HG02852 (cell line): Measurements from ENCODE around the gene MRPS2.

Experiments used
- ATAC-seq: cut with Tn5 transposase; IDR thresholded peaks from one replicate; pipeline ENCODE4 v1.9.1; 2021; ENCODE audit warnings: mild to moderate bottlenecking, moderate library complexity; ENCODE audit not compliant: unreplicated experiment

MRPS2 gene

DNA sequence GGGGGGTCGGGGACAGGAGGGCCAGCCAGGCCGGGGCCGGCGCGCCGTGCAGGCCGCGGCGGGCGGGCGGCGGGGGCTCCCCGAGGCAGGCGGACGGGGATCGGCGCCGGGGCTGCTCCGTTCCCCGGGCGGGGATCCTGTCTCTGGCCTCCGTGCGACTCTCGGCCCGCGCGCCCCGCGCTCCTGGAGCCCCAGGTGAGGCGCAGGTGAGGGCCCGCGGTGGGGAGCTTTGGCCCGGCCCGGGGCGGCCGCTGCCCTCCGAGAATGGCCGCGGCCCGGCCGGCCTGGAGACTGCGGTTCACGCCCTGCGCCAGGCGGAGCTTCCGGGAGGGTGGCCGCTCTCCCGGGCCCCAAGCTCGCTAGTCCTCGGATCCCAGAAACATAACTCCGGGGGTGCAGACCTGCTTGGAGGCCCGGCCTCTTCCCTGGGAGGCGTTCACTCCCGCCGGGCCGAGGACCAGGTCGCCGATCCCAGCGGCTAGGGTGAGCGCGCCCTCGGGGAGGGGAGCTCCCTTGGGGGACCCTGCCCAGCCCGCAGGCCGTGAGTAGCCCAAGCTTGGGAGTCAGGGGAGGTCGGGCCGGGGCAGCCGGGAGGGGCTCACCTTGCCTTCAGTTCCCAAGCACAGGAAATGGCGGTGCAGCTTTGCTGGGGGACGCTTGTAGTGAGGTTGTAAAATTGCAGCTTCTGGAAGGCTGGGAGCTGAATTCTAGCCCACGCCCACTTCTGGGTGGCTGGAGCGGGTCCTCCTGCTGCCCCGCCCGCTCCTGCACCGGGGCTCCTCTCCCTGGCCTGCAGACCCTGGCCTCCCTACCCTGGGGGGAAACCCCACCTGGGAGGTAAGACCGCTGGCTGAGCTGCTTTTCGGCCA is 20.2 kb upstream of the MRPS2 start:
- ATAC-seq = no peak

DNA sequence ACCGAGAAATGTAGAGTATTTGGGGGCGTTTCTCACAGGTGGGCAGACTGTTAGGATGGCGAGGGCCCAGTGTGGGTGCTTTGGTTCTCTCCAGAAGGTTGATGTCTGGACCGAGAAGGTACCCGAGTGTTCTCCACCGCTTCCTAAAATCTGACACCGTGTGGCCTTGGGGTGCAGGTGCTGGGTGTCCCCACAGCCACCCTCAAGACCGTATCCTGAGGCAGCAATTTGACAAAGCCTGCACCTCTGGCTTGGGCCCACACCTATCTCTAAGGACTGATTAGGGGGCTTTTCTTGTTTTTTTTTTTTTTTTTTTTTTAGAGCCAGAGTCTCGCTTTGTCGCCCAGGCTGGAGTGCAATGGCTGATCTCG is 19.6 kb upstream of the MRPS2 start:
- ATAC-seq = no peak

DNA sequence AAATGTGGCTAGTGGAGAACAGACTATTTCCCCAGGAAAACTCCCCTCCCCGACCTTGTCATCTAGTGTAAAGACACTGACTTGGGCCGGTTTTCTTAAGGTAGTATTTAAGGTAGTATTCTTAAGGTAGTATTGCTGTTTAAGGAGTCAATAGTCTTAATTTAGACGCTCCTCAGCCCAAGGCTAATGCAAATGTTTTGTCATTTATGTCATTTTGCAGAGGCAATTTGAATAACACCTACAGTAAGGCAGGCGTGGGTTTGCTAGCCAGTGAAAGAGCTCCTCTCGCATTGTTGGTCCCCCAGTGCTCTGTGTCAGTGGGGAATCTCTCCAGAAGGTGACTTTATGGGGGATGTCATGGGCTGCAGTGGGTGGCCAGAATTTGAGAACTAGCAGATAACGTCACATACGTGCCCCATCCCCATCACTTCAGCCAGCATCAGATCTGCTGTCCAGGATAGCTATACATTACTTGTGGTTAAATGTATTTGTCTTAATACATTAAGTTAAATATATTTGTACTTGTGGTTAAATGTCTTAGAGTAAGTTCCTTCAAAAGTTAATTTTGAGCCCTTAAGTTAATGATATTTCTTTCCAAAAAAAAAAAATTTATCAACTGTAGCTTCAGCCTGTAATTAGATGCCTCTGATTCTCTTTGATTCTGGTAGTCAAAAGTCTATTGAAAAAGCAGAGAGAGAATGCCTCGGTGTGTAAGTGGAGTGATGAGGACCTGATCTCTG is 18.3 kb upstream of the MRPS2 start:
- ATAC-seq = no peak

DNA sequence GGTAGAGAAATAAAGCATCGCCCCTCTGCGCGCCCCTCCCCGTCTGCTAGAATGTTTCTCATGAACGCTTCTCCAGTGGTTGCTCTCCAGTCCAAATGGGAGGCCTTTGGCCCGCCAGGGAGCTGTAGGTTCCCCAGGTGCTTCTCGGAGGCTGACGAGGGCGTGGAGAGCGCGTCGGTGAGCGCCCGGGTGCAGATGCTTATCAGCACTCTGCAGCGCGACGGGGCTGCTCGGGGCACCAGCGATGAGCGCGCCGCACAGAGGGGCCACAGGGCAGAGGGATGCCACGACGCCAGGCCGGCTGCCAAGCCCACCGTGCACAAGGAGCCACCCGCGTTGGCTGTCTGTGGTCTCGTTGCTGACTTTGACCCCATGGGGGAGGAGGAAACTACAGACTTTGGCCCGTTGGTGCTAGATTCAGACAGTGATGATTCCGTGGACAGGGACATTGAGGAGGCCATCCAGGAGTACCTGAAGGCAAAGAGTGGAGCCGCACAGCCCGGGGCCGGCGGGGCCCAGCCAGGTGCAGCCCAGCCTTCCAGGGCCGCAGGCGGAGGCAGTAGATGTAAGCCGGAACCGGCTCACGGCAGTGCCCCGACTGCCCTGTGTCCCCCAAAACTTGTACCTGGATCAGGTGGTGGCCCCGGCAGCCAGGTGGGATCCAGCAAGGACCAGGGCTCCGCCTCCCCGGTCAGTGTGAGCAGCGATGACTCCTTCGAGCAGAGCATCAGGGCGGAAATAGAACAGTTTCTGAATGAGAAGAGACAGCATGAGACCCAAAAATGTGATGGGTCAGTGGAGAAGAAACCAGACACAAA is 15.8 kb upstream of the MRPS2 start:
- no peak for ATAC-seq

DNA sequence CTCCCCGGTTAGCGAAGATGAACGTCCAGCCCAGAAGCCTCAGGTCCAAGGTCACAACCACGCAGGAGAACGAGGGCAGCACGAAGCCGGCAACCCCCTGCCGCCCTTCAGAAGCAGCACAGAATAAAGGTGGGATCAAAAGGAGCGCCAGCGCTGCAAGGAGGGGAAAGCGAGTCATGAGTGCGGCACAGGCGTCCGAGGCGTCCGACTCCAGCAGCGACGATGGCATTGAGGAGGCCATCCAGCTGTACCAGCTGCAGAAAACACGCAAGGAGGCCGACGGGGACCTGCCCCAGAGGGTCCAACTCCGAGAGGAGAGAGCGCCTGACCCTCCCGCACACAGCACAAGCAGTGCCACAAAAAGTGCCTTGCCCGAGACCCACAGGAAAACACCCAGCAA is 15.1 kb upstream of the MRPS2 start:
- no peak for ATAC-seq

DNA sequence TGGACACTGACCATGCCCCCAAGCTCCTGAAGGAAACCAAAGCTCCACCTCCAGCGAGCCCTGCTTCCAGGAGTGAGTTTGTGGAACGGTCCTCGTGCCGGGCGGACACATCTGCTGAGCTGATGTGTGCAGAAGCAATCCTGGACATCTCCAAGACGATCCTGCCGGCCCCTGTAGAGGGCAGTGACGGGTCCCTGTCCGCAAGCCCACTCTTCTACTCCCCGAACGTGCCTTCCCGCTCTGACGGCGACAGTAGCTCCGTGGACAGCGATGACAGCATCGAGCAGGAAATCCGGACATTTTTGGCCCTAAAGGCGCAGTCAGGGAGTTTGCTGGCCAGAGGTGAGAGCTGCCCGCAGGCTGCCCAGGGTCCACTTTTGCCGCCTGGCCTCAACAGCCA is 14.7 kb upstream of the MRPS2 start:
- no peak for ATAC-seq

DNA sequence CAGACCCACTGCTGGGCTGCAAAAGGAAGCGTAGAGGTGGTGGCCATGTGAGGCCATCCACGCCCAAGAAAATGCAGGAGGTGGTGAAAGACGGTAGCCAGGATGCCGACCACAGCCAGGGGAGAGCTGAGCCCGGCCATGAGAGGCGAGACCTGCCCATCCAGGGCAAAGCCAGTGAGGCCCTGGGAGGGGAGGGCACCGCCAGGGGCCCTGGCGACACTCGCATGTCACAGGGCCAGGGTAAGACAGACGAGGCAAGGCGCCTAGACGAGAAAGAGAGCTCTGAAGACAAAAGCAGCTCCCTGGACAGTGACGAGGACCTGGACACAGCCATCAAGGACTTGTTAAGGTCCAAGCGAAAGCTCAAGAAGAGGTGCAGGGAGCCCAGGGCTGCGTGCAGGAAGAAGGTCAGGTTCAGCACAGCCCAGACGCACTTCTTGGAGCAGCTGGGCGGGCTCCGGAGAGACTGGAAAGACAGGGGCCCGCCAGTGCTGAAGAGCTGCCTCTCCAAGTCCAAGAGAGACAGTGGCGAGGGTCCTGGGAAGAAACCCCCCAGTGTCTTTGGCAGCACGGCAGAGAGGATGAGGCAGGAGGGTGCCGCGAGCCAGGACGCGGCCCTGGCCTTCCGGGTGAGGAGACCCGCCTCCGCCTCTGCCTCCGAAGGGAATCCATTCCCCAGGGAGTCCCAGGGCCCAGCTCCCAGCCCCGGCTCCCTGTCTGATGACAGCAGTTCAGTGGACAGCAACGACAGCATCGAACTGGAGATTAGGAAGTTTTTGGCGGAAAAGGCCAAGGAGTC is 14.0 kb upstream of the MRPS2 start:
- ATAC-seq = no peak

DNA sequence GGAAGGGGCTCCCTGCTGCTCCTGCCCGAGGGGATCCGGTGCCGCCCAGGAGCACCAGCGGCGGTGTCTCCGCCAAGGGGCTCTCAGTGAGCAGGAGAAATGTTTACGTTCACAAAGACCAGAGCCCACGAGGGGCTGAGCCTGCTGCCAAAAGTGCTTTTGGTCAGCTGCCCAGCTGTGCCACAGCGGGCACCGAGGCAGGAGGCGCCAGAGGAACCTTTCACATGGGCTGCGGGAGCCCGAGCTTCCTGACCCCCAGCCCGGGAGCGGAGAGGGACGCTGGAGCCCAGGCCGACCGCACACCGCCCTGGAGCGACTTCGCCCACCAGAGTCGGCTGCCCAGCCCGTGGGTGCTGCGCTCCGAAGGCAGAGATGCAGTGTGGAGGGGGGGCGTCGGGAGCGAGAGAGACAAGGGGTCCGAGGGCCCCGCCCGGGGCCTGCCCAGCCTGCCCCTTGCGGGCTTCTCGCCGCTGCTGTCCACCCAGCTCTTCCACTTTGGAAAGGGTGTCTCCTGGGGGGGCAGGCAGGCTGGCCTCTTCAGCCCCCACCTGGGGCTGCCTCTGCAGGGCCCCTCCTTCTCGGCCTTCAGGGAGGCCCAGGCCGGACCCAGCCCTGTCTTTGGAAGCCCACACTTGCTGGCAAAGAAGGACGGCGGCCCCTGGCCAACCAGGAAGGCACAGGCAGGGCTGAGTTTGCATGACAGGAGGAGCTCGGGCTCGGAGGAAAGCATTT is 13.0 kb upstream of the MRPS2 start:
- no peak for ATAC-seq

DNA sequence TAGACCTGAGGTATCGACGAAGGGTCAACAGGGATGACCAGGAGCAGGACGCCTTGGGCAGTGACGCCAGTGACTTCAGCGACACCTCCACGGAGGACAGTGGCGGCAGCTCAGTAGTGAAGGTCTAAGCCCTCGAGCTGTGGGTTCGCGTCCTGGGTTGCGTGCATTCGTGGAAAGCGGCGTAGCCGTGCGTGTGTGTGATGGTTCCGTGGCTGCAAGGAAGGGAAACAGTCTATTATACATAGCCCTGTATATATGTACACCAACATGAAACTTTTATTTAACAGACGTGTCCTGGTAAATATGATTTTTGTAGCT is 12.5 kb upstream of the MRPS2 start:
- ATAC-seq = no peak

DNA sequence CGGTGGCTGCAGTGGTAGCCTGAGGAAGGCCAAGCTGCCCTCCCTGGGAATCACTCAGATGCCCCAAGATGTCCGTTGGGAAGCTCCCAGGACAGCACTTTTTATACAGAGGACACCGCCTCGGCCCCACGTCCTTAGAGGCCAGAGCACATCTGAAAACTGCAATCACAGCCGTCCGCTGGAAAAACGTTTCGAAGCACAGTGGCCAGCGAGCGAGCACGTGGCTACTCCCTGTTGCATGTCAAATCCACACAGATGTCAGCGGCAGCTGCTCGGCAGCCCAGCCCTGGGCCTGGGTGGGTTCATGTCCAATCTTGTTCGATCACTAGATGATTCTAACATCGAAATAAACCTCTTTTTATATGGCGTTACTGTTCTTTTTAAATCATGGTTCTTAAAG is 12.0 kb upstream of the MRPS2 start:
- no peak for ATAC-seq

DNA sequence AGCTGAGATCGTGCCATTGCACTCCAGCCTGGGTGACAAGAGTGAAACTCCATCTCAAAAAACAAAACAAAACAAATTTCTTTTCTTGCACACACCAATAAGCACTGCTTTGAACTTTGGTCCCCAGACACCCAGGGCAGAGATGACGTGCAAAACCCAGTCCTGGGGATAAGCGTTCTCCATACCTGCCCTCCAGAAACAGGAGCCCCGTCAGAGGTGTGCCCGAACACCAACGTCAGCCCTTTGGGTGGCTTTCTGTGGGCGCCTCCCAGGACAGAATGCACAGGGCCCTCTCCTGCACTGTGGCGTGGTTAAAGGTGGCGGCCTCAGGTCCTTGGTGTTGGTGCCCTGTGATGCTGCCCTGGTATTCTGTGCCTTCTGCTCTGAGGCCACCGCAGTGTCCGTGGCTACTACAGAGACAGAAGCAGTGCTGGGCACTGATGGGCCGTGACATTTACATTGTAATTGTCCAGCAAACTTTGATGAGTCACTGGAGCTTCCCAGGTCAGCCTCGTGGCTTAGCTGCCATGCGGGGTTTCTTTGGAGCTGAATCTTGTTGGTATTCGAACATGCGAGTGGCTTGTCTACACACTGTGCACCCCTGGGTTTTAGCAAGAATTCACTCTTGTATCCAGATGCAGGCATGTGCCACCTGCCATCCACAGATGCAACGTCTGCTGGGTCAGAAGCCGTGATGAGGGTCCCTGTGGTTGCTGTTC is 11.1 kb upstream of the MRPS2 start:
- ATAC-seq = no peak

DNA sequence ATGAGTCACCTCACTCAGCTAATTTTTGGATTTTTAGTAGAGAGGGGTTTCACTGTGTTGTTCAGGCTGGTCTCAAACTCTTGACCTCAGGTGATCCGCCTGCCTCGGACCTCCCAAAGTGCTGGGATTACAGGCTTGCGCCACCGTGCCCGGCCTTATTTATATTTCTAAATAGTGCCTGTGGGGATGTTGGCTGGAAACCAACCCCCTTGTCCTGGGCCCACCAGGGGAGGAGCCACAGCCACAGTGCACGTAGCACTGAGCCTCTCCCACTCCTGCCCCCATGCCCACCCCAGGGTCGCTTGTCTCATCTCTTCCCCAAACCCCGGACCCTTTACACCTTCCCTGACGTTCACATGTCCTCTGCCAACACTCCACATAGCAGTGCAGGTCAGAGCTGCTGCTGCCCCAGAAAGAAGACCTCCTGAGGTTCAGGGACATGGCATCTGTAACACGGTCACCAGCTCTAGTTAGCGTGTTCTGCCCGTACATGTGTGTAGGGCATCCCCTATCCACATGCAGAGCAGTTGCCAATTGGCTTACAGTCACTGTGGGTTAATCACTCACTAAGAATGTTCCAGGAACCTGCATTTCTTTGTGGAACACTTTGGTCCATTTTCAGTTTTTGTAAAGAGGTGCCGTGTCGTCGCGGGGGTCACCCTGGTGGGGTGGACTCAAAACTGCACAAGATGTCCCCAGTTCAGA is 10.2 kb upstream of the MRPS2 start:
- no peak for ATAC-seq

DNA sequence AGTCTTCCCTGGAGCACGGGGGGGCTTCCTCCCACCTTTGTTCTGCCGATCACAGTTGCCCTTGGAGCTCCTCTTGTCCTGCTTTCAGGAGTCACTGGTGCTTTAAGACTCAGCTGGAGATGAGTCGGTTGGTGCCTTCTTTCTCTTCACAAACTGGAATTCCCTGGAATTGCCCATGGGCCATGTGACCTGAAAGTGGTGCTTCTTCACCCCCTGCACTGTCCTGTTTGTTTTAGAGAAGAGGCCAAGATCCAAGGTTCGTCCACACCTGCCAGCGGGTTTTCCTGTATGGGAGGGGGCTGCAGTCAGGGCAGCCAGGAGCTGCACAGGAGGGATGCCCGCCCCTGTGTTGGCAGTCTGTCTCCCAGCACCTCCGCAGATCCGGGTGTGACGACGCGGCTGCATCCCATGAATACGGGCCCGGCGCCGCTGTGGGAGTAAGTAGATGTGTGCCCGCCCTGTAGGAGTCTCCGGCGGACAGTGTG is 9.5 kb upstream of the MRPS2 start:
- no peak for ATAC-seq

DNA sequence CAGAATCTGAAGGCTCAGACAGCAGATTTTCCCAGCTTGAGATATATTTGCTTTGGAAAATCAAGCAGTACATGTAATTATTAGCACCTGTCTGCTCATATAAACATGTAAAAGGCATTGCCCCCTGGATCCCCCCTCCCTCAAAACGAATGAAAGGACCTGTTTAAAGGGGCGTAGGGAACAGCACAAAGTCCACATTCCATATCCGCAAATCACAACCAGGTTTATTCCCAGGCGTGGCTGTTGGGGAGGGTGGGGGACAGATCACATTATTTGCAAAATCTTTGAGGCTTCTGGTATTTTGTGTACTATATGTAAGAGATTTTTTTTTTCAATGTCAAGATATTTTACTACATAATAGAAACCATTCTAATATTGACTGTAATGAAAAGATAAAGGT is 8.7 kb upstream of the MRPS2 start:
- ATAC-seq = no peak

DNA sequence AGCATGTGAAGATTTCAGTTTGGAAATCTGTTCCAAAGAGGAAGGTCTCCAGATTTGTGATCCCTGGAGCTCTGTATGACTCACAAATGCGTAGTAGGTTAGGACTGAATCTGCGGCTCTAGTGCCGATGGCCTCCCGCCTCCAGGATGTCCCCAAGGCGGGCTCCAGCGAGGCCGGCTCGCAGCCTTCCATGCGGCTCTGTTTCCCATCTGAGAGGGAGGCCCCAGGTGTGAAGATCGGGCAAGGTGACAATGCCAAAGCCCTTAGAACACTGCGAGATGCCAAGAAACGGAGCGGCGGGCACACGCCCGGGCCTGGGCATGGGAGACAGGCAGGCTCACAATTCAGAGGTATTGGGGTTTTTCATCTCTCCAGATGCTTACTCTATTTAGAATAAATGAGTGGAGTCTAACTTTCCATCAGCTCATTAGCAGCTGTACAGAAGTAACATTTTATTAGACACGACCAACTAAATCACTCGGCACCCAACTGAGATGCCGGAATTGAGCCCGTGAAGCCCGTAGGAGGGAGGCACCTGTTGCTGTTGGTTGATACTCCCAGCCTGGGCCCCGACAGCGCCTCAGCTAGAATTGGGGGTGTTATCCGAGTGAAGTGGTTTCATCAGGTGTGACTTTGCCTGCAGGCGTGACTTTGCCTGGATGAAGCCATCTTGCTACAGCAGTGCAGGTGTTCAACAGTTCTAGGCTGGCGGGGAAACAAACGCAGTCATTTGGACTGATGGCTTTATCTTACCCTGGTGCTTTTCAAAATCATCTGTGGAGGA is 7.4 kb upstream of the MRPS2 start:
- ATAC-seq = no peak

DNA sequence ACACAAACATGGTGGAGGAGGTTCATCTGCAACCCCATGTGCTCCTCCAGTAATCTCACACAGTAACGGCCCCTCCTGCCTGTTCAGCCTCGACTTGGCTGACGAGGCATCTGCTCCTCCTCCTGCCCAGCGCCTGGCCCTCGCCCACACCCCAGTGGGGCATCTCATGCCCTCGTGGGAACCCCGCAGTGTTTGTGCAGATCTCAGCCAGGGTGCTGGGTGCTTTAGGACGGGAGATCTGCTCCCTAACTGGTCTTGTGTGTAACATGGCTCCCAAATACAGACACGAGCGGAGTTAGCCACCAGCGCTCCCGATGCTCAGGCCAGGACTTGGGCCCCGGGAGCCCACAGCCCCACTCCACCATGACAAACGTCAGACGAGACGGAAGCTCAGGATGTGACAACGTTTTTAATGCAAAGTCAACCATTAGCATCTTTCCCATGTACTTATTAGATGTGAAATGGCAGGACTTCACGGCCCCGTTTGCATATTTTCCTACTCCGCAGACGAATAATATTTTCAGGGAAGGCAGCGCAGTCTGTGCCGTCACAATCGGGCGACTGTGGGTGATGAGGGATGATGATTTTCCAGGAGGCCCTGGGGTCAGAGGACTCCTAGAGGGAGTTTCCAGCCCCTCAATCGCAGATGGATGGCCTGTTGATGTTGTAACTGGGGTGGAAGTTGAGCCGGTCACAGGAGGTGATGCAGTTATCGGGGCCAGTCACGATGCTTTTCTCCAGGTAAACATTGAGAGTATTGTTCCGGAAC is 5.5 kb upstream of the MRPS2 start:
- ATAC-seq = no peak

DNA sequence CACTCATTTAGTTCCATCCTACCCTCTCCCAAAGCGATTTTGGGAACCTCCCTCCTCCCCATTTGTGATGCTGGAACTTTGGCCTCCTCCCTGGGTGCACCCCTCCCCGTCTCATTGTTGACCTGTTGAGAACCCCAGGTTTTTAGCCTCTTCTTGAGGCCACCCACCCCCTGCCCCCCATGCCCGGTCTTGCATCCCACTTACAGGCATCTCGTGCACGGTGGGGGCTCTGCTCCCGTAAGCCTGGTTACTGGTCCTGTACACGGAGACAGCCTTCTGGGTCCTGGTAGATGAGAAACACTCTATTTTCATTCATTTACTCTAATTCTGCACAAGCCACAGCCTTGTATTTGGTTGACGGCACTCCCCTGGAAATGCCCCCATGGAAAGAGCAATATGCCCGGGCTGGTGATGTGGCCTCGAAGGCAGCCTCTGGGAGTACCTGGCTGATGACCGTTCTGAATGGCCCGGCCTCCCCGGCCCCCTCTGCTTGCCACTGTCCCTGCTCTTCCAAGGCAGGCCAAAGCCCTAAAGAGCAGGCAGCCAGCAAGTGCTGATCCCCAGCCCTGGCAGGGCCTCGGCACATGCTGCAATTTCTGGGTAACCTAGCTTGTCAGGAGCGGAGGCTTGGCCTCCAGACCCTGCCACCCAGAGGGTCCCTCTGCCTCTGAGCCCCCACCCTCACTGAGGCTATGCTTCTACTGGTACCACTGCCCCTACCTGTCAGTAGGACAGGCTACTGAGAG is 1.9 kb upstream of the MRPS2 start:
- ATAC-seq = no peak
